ENCODE measurements around the gene MTF2.

DNA sequence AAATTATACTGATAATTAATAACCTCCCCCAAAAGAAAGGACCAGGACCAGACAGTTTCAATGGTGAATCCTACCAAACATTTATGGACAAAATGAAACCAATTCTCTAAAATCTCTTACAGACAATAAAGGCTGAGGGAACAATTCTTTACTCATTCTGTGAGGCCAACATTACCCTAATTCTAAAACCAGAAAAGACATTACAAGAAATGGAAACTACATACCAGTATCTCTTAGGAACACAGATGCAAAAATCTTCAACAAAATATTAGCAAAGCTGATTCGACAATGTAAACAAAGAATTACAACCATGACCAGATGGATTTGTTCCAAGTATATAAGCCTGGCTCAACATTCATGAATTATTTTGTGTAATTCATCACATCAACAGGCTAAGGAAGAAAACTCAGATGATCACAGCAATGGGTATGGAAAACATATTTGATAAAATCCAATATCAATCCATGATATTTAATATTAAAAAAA is 92.5 kb downstream of the MTF2 start:
- TF ChIP-seq, protein P1, sequence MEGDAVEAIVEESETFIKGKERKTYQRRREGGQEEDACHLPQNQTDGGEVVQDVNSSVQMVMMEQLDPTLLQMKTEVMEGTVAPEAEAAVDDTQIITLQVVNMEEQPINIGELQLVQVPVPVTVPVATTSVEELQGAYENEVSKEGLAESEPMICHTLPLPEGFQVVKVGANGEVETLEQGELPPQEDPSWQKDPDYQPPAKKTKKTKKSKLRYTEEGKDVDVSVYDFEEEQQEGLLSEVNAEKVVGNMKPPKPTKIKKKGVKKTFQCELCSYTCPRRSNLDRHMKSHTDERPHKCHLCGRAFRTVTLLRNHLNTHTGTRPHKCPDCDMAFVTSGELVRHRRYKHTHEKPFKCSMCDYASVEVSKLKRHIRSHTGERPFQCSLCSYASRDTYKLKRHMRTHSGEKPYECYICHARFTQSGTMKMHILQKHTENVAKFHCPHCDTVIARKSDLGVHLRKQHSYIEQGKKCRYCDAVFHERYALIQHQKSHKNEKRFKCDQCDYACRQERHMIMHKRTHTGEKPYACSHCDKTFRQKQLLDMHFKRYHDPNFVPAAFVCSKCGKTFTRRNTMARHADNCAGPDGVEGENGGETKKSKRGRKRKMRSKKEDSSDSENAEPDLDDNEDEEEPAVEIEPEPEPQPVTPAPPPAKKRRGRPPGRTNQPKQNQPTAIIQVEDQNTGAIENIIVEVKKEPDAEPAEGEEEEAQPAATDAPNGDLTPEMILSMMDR (IDR thresholded peaks at IDR 0.05; ENCODE audit: low read depth, low read length, poor library complexity, severe bottlenecking), result no peak
- TF ChIP-seq EZH2phosphoT487 (IDR thresholded peaks at IDR 0.05; ENCODE audit: borderline replicate concordance, low read length), result no peak
